Superior temporal gyrus (tissue), 1 donor: ENCODE data around the gene SMIM9.
"Not testable (repeated sequence)": the region's sequence is repeated elsewhere in the genome, so short reads cannot be mapped to it uniquely, and the experiment has no call there.

ENCODE experiments used
- DNase-seq: peaks from one replicate; pipeline ENCODE4 v3.0.0-alpha.2; 2016; ENCODE audit errors: extremely low spot score

The SMIM9 gene

DNA sequence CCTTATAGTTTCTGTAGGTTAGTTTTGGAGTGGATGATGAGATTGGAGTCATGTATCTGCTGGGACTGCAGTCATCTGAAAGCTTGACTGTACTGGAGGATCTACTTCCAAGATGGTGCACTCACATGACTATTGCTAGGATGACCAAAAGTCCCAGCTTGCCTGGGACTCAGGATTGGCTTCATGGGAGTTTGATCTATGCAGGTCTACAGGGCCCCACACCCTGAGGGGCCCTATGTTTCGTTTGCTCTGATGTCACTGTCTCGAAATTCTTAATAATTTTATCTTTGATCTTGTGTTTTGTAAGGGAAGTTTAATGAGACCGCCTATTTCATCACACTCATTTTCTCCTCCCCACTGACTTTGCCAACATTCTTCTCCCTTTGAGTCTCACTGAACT lies at the start of gene SMIM9:
TSS of gene SMIM9 (minus strand) at position 101 of the 400 bp plus-strand sequence. CDS start 3,806 bp downstream, outside the sequence.
- DNase-seq: no peak

DNA sequence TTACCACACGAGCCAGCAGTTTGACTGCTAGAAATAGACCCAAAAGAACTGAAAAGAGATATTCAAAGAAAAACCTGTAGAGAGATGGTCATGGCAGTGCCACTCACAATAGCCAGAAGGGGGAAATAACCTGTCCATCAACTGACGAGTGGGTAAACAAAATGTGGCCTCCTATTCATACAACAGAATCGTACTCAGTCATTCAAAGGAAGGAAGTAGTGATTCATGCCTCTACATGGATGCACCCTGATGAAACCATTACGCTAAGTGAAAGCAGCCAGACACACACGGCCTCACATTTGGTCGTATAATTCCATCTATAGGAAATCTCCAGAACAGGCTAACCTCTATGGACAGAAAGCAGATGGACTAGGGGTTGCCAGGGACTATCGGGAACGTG lies 49.6 kb upstream of the SMIM9 start:
- not testable (repeated sequence) for DNase-seq

DNA sequence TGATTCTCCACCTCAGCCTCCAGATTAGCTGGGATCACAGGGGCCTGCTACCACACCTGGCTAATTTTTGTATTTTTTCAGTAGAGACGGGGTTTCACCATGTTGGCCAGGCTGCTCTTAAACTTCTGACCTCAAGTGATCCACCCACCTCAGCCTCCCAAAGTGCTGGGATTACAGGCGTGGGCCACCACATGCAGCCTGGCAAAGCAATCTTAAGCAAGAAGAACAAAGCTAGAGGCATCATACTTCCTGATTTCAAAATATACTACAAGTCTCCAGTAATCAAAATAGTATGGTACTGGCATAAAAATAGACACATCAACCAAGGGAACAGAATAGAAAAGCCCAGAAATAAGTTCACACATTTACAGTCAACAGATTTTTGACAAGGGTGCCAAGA lies 38.9 kb upstream of the SMIM9 start:
- DNase-seq: no peak

DNA sequence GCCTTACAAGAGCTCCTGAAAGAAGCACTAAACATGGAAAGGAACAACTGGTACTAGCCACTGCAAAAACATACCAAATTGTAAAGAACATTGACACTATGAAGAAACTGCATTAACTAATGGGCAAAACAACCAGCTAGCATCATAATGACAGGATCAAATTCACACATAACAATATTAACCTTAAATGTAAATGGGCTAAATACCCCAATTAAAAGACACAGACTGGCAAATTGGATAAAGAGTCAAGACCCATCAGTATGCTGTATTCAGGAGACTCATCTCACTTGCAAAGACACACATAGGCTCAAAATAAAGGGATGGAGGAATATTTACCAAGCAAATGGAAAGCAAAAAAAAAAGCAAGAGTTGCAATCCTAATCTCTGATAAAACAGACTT lies 34.1 kb upstream of the SMIM9 start:
- DNase-seq: not testable (repeated sequence)

DNA sequence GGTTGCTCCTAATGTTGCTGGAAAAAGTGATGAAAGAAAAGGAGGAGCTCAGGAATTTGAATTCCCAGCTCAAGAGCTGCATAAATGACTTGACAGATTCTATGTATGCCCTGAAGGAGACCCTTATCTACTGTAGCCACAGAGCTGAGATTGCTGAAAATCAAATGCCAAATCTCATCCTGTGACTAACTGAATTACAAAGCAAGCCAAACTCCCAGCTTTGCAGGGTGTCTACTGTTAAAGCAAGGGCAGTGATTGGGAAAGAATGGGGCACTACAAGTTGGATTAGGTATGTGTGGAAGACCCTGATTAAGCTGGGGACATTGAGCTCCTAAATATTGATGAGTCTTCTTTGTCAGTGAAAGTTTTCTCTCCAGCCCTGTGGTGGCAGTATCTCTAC lies 20.8 kb upstream of the SMIM9 start:
- no peak for DNase-seq

DNA sequence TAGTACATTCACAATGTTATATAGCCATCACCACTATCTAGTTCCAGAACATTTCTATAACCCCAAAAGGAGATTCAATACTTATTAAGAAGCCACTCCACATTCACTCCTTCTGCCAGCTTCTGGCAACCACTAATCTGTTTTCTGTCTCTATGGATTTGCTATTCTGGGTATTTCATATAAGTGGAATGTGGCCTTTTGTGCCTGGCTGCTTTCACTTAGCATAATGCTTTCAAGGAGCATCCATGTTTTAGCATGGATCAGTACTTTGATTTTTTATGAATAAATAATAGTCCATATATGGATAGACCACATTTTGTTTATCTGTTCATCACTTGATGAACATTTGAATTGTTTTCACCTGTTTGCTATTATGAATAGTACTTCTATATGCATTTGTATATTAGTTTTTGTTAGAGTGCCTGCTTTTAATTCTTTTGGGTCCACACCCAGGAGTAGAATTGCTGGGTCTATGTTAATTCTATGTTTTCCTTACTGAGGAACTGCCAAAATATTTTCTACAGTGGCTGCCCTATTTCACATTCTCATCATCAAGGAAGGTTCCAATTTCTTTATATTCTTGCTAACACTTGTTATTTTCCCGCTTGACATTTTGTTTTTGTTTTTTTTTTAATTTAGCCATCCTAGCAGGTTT lies 16.6 kb upstream of the SMIM9 start:
- no peak for DNase-seq

DNA sequence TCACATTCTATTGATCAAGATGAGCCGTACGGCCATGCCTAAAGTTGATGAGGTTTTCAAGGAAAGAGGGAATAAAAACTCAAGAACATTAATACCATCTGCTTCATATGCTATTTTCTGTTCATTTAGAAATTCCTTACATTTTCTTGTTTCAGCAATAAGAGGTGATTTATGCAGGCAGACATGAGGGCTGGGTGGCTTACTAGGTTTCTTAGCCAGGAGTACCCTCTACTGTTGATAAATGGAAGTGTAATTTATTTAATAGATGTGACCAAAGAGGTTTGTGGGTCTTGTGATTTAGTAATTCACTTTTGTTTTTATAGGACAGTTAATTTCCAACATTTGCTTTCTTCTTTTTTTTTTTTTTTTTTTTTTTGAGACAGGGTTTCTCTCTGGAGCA lies 6.4 kb upstream of the SMIM9 start:
- peak; percentile 22 for DNase-seq

DNA sequence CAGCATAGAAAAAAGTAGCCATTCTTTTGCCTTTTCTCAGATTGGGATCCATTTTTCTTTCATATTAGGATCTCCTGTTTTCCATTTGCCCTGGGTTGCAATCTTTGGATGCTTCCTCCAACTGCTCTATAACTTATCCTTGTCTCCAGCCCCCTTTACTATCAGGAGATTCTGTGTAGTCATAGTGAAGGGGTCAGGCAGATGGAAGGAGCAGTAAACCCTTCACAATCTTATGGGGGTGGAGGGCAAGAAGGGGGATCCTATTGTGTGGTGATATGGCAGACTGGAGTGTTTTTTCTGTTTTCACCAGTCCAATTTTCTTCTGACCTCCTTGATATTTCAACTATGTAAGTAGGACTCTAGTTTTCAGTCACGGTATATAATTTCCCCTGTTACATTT lies 1.7 kb upstream of the SMIM9 start:
- DNase-seq: no peak

DNA sequence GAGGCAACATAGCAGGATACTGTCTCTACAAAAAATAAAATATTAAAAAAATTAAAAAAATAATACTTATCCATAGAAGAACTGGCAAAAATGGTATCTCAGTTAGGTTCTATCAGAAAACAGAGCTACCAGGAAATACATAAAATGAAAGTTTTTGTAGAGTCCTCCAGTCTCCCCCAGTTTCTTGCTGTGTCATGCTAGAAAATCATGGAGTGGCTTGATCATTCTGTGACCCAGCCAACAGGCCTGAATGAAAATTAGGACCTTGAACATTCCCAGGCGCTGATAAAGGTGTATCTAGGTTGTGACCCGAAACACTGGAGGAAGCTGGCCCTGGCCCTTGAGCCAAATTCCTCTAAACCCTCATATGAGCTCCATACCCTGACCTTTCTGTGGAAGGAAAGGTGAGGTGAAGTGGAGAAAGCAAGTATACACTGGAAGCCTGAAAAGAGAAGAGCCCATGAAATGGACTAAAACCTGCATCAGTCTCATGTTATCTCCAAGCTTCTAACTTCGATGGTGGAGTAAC lies 652 bp downstream of the SMIM9 start:
- DNase-seq: no peak

DNA sequence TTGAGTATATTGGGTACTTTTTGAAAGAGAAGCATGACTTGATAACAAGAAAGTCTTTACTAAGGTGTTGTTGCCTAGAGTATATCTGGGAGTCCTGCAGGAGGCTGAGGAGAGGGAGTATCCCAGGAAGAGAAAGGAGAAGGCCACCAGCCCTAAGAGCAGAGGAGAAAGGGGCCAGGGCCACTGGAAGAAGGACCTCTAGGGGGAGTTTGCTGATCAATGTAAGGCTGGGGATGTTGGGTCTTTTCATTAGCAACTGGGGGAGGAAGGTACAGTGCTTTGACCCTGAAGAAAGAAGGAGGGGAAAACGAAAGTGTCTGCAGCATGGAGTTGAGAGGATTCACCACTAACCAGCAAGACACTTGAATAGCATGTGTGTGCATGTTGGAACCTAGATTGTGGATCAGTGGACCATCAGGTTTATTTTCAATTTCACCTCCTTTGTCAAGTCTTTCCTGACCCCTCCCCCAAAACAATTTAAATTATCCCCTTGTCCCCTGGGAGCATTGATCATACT lies 4.5 kb downstream of the SMIM9 start:
- no peak for DNase-seq

DNA sequence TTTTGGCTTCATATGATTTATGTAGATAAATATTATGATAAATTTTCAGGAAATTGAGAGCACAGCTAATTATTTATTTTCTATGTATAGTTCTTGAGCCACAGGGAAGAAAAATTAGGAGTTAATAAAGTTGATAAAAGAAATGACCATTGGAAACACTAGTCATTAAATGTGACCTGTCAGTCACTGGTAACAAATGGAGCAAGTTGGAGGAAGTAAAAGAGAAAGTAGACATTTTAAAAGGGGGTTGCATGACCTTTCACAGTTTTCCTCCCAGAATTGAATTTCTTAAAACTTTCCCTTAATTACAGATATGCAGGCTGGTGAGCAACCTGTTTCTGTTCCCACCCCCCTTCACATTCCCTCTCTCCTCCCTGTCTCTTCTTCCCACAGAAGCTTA lies 5.3 kb downstream of the SMIM9 start:
- no peak for DNase-seq

DNA sequence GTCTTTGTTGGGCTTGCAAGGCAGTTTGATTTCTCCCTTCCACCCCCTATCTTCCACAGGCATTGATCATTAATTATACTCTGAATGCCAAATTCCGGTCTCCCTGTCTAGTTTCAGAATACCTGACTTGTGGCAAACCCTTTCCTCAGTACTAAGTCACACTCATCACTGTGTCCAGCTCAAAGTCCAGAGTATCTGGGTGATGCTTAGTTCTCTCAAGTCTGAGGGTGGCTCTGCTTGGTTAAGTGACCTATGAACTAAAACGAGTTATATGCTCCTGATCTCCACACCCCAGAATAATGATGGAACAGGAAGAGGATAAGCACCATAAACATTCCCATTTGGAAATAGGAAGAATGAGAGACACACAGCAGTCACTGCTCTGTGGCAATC lies 6.5 kb downstream of the SMIM9 start:
- no peak for DNase-seq

DNA sequence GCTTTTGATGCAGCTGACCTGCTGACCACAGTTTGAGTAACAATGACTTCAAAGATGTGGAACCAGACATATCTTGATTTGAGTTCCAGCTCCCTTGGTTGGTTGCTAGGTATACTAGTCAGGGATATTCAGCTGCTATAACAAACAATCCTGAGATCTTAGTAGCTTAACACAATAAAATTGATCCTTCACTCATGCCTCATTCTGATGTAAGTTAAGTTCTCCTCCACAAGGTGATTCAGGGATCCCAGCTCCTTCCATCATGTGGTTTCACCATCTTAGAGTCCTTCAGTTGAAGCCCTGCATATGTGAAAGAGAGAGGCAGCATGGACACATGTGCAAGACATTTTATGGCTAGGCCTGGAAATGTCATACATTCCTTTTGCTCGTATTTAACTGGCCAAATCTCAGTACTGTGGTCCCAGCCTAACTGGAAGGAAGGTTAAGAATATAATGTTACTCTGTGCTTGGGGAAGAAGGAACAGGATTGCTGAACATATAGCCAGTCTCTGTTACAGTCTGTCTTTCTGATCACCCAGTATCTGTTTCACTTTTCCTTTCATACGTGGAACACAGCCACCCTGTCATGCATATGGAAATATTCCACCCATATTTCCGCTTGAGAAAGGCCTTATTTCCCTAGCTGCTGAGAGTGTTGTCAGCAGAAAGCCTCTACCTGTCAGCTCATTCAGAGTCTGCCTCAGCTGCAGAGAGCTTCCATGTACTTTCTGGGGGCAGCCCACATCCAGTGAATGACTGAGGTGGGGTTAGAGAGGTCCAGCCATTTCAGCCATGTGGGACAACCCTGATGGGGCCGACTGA lies 7.1 kb downstream of the SMIM9 start:
- DNase-seq: no peak

DNA sequence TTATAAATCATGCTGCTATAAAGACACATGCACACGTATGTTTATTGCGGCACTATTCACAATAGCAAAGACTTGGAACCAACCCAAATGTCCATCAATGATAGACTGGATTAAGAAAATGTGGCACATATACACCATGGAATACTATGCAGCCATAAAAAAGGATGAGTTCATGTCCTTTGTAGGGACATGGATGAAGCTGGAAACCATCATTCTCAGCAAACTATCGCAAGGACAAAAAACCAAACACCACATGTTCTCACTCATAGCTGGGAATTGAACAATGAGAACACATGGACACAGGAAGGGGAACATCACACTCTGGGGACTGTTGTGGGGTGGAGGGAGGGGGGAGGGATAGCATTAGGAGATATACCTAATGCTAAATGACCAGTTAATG lies 8.9 kb downstream of the SMIM9 start:
- not testable (repeated sequence) for DNase-seq

DNA sequence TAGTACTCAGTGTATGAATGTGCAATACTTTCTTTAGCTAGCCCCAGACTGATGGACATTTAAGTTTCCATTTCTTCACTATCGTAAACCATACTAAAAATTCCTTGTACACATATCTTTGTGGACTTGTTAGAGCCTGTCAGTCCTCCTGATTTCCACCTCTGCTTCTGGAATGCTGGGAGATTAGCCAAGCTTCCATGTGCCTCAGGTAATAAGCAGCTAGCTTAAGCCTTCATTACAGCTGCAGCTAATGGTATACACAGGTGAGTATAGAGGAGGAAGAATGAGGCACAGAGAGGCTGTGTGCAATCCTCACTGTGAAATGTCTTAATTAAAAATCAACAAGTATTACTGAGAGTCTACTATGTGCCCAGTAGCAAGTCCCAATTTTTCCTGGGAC lies 9.8 kb downstream of the SMIM9 start:
- DNase-seq: no peak

DNA sequence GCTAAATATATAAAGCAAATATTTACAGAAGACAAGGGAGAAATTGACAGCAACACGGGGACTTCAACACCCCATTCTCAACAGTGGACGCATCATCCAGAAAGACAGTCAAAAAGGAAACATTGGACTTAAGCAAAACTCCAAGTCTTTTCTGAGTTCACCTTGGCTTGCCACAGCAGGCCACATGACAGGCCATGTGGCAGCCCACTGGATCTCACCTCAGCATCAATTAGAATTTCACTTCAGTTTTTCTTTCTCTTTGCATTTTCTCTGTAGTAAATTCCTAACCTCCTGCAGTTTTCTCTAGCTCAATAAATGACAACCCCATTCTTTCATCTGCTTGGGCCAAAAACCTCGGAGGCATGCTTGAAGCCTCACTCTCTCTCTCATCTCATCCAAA lies 12.4 kb downstream of the SMIM9 start:
- DNase-seq: no peak

DNA sequence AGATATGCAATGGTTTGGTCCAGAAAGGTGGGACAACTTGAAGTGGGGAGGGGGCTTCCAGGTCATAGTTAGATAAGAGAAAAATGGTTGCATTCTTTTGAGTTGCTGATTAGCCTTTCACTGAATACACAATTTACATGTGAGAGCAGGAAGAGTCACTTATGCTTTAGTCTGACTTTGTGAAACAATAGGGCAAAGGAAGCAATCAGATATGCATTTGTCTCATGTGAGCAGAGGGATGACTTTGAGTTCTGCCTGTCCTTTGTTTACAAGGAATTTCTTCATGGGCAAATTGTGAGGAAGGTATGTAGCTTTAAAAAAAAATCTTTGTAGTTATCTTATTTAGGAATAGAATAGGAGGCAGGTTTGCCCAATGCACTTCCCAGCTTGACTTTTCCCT lies 12.9 kb downstream of the SMIM9 start:
- no peak for DNase-seq

DNA sequence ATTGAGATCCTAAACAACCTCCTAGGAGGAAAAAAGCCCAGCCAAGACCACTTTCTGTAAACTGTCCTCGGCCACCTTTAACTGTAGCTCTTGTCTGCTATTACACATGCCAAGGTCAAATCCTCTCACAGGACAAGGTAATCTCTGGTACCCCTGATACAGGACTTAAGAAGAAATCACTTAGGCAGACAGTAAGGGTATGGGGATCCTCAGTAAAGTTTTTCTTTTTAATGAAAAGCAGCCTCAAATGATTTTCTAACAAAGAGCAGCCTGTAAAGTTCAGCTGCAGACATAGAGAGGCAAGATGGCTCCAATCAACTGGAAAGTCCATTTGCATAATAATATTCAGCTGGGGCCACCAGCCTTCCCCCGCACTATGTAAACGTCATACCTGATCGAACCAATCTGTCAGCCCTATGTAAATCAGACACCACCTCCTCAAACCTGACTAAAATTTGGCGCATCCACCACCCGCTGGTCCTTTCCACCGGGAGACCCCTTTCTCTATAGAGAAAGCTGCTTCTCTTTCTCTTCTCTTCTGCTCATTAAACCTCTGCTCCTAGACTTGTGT lies 14.6 kb downstream of the SMIM9 start:
- no peak for DNase-seq

DNA sequence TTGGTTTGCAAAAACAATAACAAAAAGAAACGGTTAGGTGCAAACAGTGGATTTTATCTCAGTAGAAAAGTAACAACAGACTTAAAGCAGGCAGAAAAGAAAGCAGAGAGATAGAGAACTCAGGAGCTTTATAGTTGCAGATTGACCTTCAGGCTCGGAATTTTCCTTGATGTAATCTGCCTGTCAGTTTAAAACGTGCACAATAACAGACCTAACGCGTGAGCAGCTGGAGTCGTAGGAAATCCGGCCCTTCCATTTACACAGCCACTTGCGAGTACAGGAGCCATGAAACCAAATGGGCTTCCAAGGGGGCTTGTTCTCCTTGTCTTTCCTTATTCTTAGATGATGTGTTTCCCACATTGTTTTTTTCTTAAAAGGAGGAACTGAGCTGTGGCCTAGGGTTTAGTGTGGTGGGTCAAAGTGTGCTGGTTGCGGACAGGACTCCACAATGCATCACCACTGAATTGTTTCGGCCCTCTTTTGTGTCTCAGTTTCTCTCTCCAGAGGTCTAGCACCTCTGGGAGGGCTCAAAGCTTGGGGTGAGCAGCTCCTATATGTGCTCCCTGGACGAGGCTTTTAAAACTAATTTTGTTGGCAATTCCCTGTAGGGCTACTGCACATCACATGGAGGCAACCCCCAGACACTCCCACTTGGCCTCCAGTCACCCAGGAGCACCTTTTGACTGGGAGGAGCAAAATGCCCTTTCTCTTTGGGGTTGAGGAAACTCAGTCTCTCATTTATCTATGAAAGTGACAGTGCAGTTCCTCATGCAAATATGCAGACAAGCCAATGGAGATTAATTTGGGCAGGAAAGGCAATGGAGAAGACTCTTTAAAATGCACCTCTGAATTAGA lies 15.3 kb downstream of the SMIM9 start:
- DNase-seq: no peak

DNA sequence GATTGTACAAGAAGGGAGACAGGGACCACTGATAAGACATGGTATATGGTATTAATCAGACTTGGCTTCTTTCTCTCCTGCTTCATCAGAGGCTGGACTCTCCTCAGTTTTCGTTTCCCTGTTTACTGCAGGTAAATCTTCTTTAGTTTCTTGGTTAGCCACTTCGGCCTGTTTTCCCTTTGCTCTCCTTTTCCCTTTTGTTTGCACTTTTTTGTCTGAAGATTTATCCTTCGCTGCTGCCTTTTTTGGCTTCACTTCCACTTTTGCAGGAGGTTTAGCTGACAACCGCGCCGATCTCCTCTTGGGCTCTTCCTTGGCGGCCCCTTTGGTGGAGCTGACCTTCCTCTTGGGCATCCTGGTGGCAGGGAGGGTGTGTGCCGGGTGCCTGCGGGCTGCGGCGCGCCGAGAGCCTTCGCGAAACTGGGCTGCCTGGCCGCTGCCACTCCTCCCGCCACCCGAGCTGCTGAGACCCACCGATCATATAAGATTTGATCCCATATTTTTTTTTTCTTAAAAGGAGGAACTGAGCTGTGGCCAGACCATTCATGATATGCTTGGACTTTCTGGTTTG lies 17.3 kb downstream of the SMIM9 start:
- not testable (repeated sequence) for DNase-seq

DNA sequence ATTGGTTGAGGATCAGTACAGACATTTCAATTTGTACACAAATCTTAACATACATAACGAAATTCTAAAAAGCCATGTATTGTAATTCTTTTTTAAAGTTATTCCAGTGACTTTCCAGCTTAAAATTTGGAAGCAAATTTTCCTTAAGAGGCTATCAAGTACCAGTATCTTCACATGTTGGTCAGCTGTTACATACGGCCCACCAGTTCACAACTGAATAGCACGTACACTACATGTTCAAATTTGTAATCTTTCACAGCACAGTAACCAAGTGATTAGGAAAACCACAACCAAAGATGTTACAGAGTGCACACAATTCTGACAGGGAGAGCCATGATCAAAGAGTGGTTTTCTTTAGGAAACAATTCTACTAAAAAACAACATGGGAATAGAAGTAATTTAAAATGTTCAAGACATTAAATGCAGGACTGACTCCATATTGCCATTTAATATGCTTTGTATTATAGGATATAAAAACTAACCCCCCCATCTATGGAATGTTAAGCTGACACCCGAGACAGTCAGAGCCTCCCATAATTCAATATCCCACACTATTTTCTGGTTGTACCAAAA lies 18.1 kb downstream of the SMIM9 start:
- not testable (repeated sequence) for DNase-seq
